ENCODE results near the gene ITPR1.
A peak's percentile ranks its signal among the peaks of the same experiment; 100 is the strongest.

The ITPR1 gene

GRCh38 chr3:4855676-4856075 is 362.5 kb downstream of the ITPR1 start:
- no peak for DNase-seq (ENCODE audit: low read depth)

GRCh38 chr3:4856136-4856535 is 363.0 kb downstream of the ITPR1 start:
- DNase-seq (ENCODE audit: low read depth), result no peak

- no peak for DNase-seq (ENCODE audit: low read depth)
These were observed 363.4 kb downstream of the ITPR1 start for GRCh38 chr3:4856564-4856963.

GRCh38 chr3:4856986-4857385 is 363.8 kb downstream of the ITPR1 start:
- peak; percentile 11 for DNase-seq (ENCODE audit: low read depth)

- DNase-seq (ENCODE audit: low read depth), result no peak
These were observed 366.6 kb downstream of the ITPR1 start for GRCh38 chr3:4859788-4860187.

GRCh38 chr3:4862973-4863372 is 369.8 kb downstream of the ITPR1 start:
- no peak for DNase-seq (ENCODE audit: low read depth)

- DNase-seq (ENCODE audit: low read depth), result no peak
These were observed 371.4 kb downstream of the ITPR1 start for GRCh38 chr3:4864503-4864902.

- DNase-seq (ENCODE audit: low read depth), result no peak
These were observed 372.6 kb downstream of the ITPR1 start for GRCh38 chr3:4865714-4866113.

- DNase-seq (ENCODE audit: low read depth), result no peak
These were observed 373.7 kb downstream of the ITPR1 start for GRCh38 chr3:4866866-4867265.

- no peak for DNase-seq (ENCODE audit: low read depth)
These were observed 384.1 kb downstream of the ITPR1 start for GRCh38 chr3:4877173-4877787.

GRCh38 chr3:4880850-4881249 is 387.7 kb downstream of the ITPR1 start:
- DNase-seq (ENCODE audit: low read depth), result no peak

- no peak for DNase-seq (ENCODE audit: low read depth)
These were observed 389.4 kb downstream of the ITPR1 start for GRCh38 chr3:4882548-4882947.

GRCh38 chr3:4883011-4883410 is 389.9 kb downstream of the ITPR1 start:
- DNase-seq (ENCODE audit: low read depth), result no peak

- DNase-seq (ENCODE audit: low read depth), result no peak
These were observed 391.7 kb downstream of the ITPR1 start for GRCh38 chr3:4884888-4885287.

GRCh38 chr3:4885316-4885715 is 392.2 kb downstream of the ITPR1 start:
- DNase-seq (ENCODE audit: low read depth), result no peak

- DNase-seq (ENCODE audit: low read depth), result no peak
These were observed 393.3 kb downstream of the ITPR1 start for GRCh38 chr3:4886448-4886847.

GRCh38 chr3:4887177-4887576 is 394.0 kb downstream of the ITPR1 start:
- DNase-seq (ENCODE audit: low read depth), result no peak

- peak; percentile 12 for DNase-seq (ENCODE audit: low read depth)
These were observed 396.0 kb downstream of the ITPR1 start for GRCh38 chr3:4888913-4889846.

GRCh38 chr3:4889896-4890295 is 396.7 kb downstream of the ITPR1 start:
- DNase-seq (ENCODE audit: low read depth), result no peak

- no peak for DNase-seq (ENCODE audit: low read depth)
These were observed 401.9 kb downstream of the ITPR1 start for GRCh38 chr3:4894891-4895530.

- no peak for DNase-seq (ENCODE audit: low read depth)
These were observed 402.7 kb downstream of the ITPR1 start for GRCh38 chr3:4895838-4896237.
